WERI-Rb-1 (cell line): ENCODE results near the gene S100A3.
"Not testable (repeated sequence)": the region's sequence is repeated elsewhere in the genome, so short reads cannot be mapped to it uniquely, and the experiment has no call there.

Experiments used
- DNase-seq: peaks from one replicate; pipeline ENCODE4 v3.0.0-alpha.2; 2020
- H3K27ac ChIP-seq: fragments of 250-450 bp; sonication (Bioruptor Pico); 2 replicates; pipeline ENCODE4 v1.5.1; 2020; ENCODE audit warnings: mild to moderate bottlenecking, moderate library complexity
- H3K27me3 ChIP-seq: fragments of 250-450 bp; sonication (Bioruptor Pico); 2 replicates; pipeline ENCODE4 v1.5.1; 2021; ENCODE audit warnings: mild to moderate bottlenecking, low read depth, moderate library complexity; ENCODE audit not compliant: insufficient read depth, severe bottlenecking
- H3K36me3 ChIP-seq: fragments of 250-450 bp; sonication (Bioruptor Pico); 2 replicates; pipeline ENCODE4 v1.5.1; 2020; ENCODE audit warnings: mild to moderate bottlenecking, moderate library complexity
- H3K4me3 ChIP-seq: 2 replicates; pipeline ENCODE4 v1.5.1; 2011; ENCODE audit warnings: low read depth, mild to moderate bottlenecking, control low read depth, low read length
- H3K9me3 ChIP-seq: fragments of 250-450 bp; sonication (Bioruptor Pico); 2 replicates; pipeline ENCODE4 v1.5.1; 2021; ENCODE audit warnings: mild to moderate bottlenecking, moderate library complexity; ENCODE audit not compliant: severe bottlenecking
- CTCF ChIP-seq: IDR thresholded peaks from 2 replicates; pipeline ENCODE4 v1.5.1; 2011; ENCODE audit warnings: low read depth, mild to moderate bottlenecking, control low read depth, inconsistent platforms, low read length

The S100A3 gene

GRCh38 chr1:153525088-153525728 is 23.9 kb downstream of the S100A3 start:
- TF ChIP-seq CTCF, result no peak
- Histone ChIP-seq H3K27ac (peak overlapping the region; percentile 86), H3K4me3 (no peak overlapping the region), H3K36me3 (no peaks in the 10 kb centered on the region), H3K27me3 (no peaks in the 10 kb centered on the region), H3K9me3 (peaks cover 2% of the 10 kb centered on the region)
- DNase-seq, result peak; percentile 97

GRCh38 chr1:153522353-153523048 is 26.6 kb downstream of the S100A3 start:
- H3K36me3 ChIP-seq, DNase-seq, H3K4me3 ChIP-seq, H3K27me3 ChIP-seq, H3K27ac ChIP-seq, H3K9me3 ChIP-seq: not testable (repeated sequence)

GRCh38 chr1:153521808-153522207 is 27.2 kb downstream of the S100A3 start:
- not testable (repeated sequence) for H3K9me3 ChIP-seq, H3K36me3 ChIP-seq, DNase-seq, H3K27me3 ChIP-seq, H3K27ac ChIP-seq, H3K4me3 ChIP-seq

GRCh38 chr1:153520818-153521476 is 28.1 kb downstream of the S100A3 start:
- H3K4me3 ChIP-seq, result no peak overlapping the region
- DNase-seq, result peak; percentile 36
- no peak for TF ChIP-seq CTCF
- no peaks in the 10 kb centered on the region for H3K36me3 ChIP-seq
- peaks cover 2% of the 10 kb centered on the region for H3K9me3 ChIP-seq
- H3K27ac ChIP-seq, result no peak overlapping the region
- no peaks in the 10 kb centered on the region for H3K27me3 ChIP-seq

- not testable (repeated sequence) for H3K4me3 ChIP-seq, H3K9me3 ChIP-seq, H3K27me3 ChIP-seq, H3K36me3 ChIP-seq, H3K27ac ChIP-seq
- DNase-seq, result peak; percentile 7
These were observed 28.8 kb downstream of the S100A3 start for GRCh38 chr1:153520137-153520691.

GRCh38 chr1:153519242-153519641 is 29.8 kb downstream of the S100A3 start:
- Histone ChIP-seq H3K36me3 (no peaks in the 10 kb centered on the region), H3K9me3 (peaks cover 2% of the 10 kb centered on the region), H3K27me3 (no peaks in the 10 kb centered on the region), H3K4me3 (no peak overlapping the region), H3K27ac (no peak overlapping the region)
- no peak for TF ChIP-seq CTCF
- DNase-seq, result peak; percentile 1
